Measurements from ENCODE around the gene LRBA. TPM values are rescaled to one million over a fixed set of nuclear protein-coding genes. Genes with fewer than 3 reads are reported as not detected.

LRBA gene
- total and polyA plus RNA-seq, 2 donors (not counting 1 experiment from before 2014, with no cell fraction given), result 16.4 to 36.7 TPM

DNA sequence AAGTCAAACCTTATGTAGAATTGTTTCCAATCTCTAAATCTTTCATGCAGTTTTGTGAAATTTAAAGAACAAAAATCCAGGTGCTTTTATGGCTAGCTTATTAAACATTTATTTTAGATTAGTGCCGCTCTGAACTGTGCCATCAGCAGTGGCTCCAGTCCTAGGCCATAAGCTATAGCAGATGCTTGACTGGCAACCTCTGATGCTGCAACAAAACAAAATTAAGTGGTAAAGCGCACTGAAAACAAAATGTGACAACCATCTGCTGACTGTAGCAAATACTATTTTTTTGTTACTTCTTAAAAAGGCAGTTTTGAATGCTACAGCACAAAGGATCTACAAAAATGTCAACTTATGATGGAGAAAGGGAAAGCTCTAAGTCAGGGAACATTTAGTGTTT lies 699.4 kb downstream of the LRBA start:
- no peak overlapping the region for H3K4me2 ChIP-seq (ENCODE audit: extremely low read depth, insufficient read depth, low read length)
- no peak overlapping the region for H2AFZ ChIP-seq (ENCODE audit: low read length)
- no peaks in the 10 kb centered on the region for H3K79me2 ChIP-seq (ENCODE audit: control insufficient read depth, insufficient read depth, low read length)
- H3K4me3 ChIP-seq (replicated peaks in 1 of 4; ENCODE audit: control extremely low read depth in 1 of 4, insufficient read depth in 1 of 4, low read depth in 3 of 4, low read length in 4 of 4), result no peak overlapping the region
- TF ChIP-seq EZH2 (IDR thresholded peaks at IDR 0.05; ENCODE audit: low read length, missing control alignments), result no peak
- TF ChIP-seq, protein P1, sequence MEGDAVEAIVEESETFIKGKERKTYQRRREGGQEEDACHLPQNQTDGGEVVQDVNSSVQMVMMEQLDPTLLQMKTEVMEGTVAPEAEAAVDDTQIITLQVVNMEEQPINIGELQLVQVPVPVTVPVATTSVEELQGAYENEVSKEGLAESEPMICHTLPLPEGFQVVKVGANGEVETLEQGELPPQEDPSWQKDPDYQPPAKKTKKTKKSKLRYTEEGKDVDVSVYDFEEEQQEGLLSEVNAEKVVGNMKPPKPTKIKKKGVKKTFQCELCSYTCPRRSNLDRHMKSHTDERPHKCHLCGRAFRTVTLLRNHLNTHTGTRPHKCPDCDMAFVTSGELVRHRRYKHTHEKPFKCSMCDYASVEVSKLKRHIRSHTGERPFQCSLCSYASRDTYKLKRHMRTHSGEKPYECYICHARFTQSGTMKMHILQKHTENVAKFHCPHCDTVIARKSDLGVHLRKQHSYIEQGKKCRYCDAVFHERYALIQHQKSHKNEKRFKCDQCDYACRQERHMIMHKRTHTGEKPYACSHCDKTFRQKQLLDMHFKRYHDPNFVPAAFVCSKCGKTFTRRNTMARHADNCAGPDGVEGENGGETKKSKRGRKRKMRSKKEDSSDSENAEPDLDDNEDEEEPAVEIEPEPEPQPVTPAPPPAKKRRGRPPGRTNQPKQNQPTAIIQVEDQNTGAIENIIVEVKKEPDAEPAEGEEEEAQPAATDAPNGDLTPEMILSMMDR (conservative IDR thresholded peaks at IDR 0.05 in 1 of 2, IDR thresholded peaks at IDR 0.05 in 1 of 2; ENCODE audit: low read depth in 1 of 2, low read length in 2 of 2), result no peak
- H3K9me3 ChIP-seq (ENCODE audit: control insufficient read depth, insufficient read depth, low read depth, low read length), result no peaks in the 10 kb centered on the region
- H3K27me3 ChIP-seq (ENCODE audit: control insufficient read depth, insufficient read depth, low read length), result no peaks in the 10 kb centered on the region
- H3K4me1 ChIP-seq (ENCODE audit: control insufficient read depth, extremely low read depth, insufficient read depth, low read length), result no peaks in the 10 kb centered on the region
- no peak overlapping the region for H3K9ac ChIP-seq (ENCODE audit: insufficient read depth, low read length)
- H4K20me1 ChIP-seq (ENCODE audit: control insufficient read depth, extremely low read depth, insufficient read depth, low read length), result no peaks in the 10 kb centered on the region
- no peaks in the 10 kb centered on the region for H3K36me3 ChIP-seq (ENCODE audit: control insufficient read depth, insufficient read depth, low read length)
- no peak overlapping the region for H3K27ac ChIP-seq (ENCODE audit: insufficient read depth, low read length)
- no peak for DNase-seq (ENCODE audit: low read depth in 2 of 2)

DNA sequence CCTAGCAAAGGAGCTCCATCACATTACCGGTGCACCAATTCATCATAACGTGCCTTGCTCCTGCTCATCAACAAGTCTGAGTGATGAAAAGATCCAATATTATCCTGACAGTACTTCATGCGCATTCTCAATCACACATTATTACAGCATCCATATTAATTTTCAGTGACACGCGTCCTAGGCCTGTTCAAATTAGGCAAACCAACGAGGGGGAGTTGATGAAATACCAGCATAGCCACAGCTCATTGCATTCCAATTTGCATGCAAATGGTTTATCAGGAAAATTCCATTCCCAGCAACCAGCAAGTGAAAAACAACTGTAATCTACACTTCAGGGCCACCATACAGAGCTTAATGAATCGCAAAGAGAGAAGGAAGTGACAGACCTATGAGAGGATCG lies 699.9 kb downstream of the LRBA start:
- Histone ChIP-seq H3K79me2 (ENCODE audit: control insufficient read depth, insufficient read depth, low read length) (no peaks in the 10 kb centered on the region), H3K4me2 (ENCODE audit: extremely low read depth, insufficient read depth, low read length) (no peak overlapping the region), H2AFZ (ENCODE audit: low read length) (no peak overlapping the region), H3K36me3 (ENCODE audit: control insufficient read depth, insufficient read depth, low read length) (no peaks in the 10 kb centered on the region), H4K20me1 (ENCODE audit: control insufficient read depth, extremely low read depth, insufficient read depth, low read length) (no peaks in the 10 kb centered on the region), H3K9ac (ENCODE audit: insufficient read depth, low read length) (no peak overlapping the region), H3K4me1 (ENCODE audit: control insufficient read depth, extremely low read depth, insufficient read depth, low read length) (no peaks in the 10 kb centered on the region), H3K27me3 (ENCODE audit: control insufficient read depth, insufficient read depth, low read length) (no peaks in the 10 kb centered on the region), H3K9me3 (ENCODE audit: control insufficient read depth, insufficient read depth, low read depth, low read length) (no peaks in the 10 kb centered on the region), H3K27ac (ENCODE audit: insufficient read depth, low read length) (no peak overlapping the region), H3K4me3 (replicated peaks in 1 of 4; ENCODE audit: control extremely low read depth in 1 of 4, insufficient read depth in 1 of 4, low read depth in 3 of 4, low read length in 4 of 4) (no peak overlapping the region)
- TF ChIP-seq EZH2 (IDR thresholded peaks at IDR 0.05; ENCODE audit: low read length, missing control alignments), result no peak
- TF ChIP-seq, protein P1 (conservative IDR thresholded peaks at IDR 0.05 in 1 of 2, IDR thresholded peaks at IDR 0.05 in 1 of 2; ENCODE audit: low read depth in 1 of 2, low read length in 2 of 2), result no peak
- DNase-seq (ENCODE audit: low read depth in 2 of 2), result peak in 1 of 2 donors; percentile 58

DNA sequence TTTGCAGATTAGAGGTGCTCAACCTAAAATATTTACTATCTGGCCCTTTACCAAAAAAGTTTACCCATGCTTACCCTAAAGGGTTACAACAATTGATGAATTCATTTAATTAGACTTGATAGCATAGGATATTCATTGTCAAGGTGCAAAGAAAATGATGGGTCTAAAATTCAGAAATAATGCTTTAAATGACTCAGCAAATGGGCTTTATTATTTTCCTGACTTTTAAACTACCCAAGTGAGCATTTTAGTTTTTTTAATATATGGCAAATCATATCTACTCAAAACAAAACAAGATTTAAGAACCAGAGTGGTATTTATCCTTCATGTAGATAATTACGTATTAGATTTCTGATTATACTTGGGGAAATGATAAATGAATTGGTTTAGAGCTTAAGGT lies 701.1 kb downstream of the LRBA start:
- Histone ChIP-seq H3K27ac (ENCODE audit: insufficient read depth, low read length) (no peak overlapping the region), H3K9ac (ENCODE audit: insufficient read depth, low read length) (no peak overlapping the region), H3K4me1 (ENCODE audit: control insufficient read depth, extremely low read depth, insufficient read depth, low read length) (no peaks in the 10 kb centered on the region), H4K20me1 (ENCODE audit: control insufficient read depth, extremely low read depth, insufficient read depth, low read length) (no peaks in the 10 kb centered on the region), H2AFZ (ENCODE audit: low read length) (no peak overlapping the region), H3K4me2 (ENCODE audit: extremely low read depth, insufficient read depth, low read length) (no peak overlapping the region), H3K9me3 (ENCODE audit: control insufficient read depth, insufficient read depth, low read depth, low read length) (no peaks in the 10 kb centered on the region), H3K27me3 (ENCODE audit: control insufficient read depth, insufficient read depth, low read length) (no peaks in the 10 kb centered on the region), H3K4me3 (replicated peaks in 1 of 4; ENCODE audit: control extremely low read depth in 1 of 4, insufficient read depth in 1 of 4, low read depth in 3 of 4, low read length in 4 of 4) (no peak overlapping the region), H3K36me3 (ENCODE audit: control insufficient read depth, insufficient read depth, low read length) (no peaks in the 10 kb centered on the region), H3K79me2 (ENCODE audit: control insufficient read depth, insufficient read depth, low read length) (no peaks in the 10 kb centered on the region)
- no peak for DNase-seq (ENCODE audit: low read depth in 2 of 2)
- no peak for TF ChIP-seq EZH2 (IDR thresholded peaks at IDR 0.05; ENCODE audit: low read length, missing control alignments)
- TF ChIP-seq, protein P1 (conservative IDR thresholded peaks at IDR 0.05 in 1 of 2, IDR thresholded peaks at IDR 0.05 in 1 of 2; ENCODE audit: low read depth in 1 of 2, low read length in 2 of 2), result no peak

Measured in fibroblast of lung (primary cell).